ENCODE measurements around the gene DIO2.

Gene DIO2

GRCh38 chr14:80167793-80168448 is 43.4 kb downstream of the DIO2 start:
- no peak for DNase-seq (ENCODE audit: low read depth)

GRCh38 chr14:80164991-80165721 is 46.1 kb downstream of the DIO2 start:
- DNase-seq (ENCODE audit: low read depth) = peak; percentile 56

- DNase-seq (ENCODE audit: low read depth) = no peak
Observed at GRCh38 chr14:80152763-80153162, 58.5 kb downstream of the DIO2 start.

GRCh38 chr14:80152166-80152565 is 59.1 kb downstream of the DIO2 start:
- DNase-seq (ENCODE audit: low read depth) = no peak

- peak; percentile 36 for DNase-seq (ENCODE audit: low read depth)
Observed at GRCh38 chr14:80150301-80150700, 61.0 kb downstream of the DIO2 start.
